ENCODE data around the gene METTL15.
"Not testable (repeated sequence)": the region's sequence is repeated elsewhere in the genome, so short reads cannot be mapped to it uniquely, and the experiment has no call there.

METTL15 gene, protein sequence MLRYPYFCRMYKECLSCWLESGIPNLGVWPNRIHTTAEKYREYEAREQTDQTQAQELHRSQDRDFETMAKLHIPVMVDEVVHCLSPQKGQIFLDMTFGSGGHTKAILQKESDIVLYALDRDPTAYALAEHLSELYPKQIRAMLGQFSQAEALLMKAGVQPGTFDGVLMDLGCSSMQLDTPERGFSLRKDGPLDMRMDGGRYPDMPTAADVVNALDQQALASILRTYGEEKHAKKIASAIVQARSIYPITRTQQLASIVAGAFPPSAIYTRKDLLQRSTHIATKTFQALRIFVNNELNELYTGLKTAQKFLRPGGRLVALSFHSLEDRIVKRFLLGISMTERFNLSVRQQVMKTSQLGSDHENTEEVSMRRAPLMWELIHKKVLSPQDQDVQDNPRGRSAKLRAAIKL

DNA sequence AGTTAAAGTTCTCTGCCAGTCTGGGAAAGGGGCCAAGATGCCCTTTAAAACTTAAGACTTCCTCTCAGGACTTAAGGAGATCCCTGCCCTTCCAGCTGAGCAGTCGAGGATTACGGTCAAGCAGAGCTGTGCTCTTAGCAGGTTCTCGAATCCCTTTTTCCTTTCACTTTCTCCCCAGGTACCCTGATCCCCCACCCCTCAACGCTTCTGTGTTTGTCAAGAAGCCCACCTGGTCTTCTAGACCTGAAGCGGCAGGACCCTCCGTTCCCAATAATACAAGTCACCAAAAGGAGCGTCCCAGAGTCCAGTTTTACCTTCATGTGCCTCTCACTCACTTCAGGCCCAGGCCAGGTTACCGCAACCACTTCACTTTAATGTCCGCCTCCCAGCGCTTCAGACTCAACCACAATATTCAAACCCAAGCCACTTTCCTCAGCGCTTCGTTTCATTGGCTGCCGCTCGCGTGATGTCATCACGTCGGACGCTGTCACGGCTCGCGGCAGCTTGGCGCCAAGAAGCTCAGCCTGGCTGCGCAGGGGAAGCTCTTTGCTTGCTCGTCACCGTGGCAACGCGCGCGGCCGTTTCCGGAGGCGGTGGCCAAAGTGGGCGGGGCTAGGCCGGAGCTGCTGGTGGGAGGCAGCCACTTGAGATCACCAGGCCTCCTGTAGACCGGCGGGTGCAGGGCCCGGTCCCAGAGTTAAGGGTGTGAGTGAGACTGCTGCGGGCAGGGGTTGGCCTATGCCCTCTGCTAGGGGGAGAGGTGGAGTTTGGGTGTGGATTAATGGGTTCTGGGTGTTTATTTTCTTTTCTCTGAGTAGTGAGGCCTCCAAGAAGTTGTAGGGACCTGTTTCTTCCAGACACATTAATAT is at the start of gene METTL15, which contains the start of gene KIF18A:
TSS of gene METTL15 (plus strand) at position 639 of the 869 bp plus-strand sequence. CDS start 4,947 bp downstream, outside the sequence.
TSS of gene KIF18A (minus strand) at position 407 of the 869 bp plus-strand sequence. CDS start 10,209 bp downstream, outside the sequence.
- H3K4me1 Mint-ChIP-seq = peaks cover 41% of the 10 kb centered on the region
- peak within 1 kb of the TSS; percentile 93 for H3K4me3 Mint-ChIP-seq

GRCh38 chr11:28071305-28071704 is 36.9 kb upstream of the METTL15 start:
- Mint-ChIP-seq H3K27me3 (no peaks in the 10 kb centered on the region), H3K4me3 (no peak overlapping the region), H3K9me3 (no peaks in the 10 kb centered on the region), H3K4me1 (no peaks in the 10 kb centered on the region), H3K36me3 (no peaks in the 10 kb centered on the region), H3K27ac (no peak overlapping the region)
- ATAC-seq = no peak

More for the DNA sequence above, at the start of gene METTL15, which contains the start of gene KIF18A:
- H3K9me3 Mint-ChIP-seq = no peaks in the 10 kb centered on the region
- no peaks in the 10 kb centered on the region for H3K27me3 Mint-ChIP-seq
- H3K36me3 Mint-ChIP-seq = no peaks in the 10 kb centered on the region
- H3K27ac Mint-ChIP-seq = peak within 1 kb of the TSS; percentile 82
- peak; percentile 99 for ATAC-seq

GRCh38 chr11:28072321-28072720 is 35.9 kb upstream of the METTL15 start:
- H3K4me3 Mint-ChIP-seq = no peak overlapping the region
- H3K27me3 Mint-ChIP-seq = no peaks in the 10 kb centered on the region
- no peaks in the 10 kb centered on the region for H3K36me3 Mint-ChIP-seq
- H3K4me1 Mint-ChIP-seq = no peaks in the 10 kb centered on the region
- H3K9me3 Mint-ChIP-seq = no peaks in the 10 kb centered on the region
- H3K27ac Mint-ChIP-seq = no peak overlapping the region
- no peak for ATAC-seq

DNA sequence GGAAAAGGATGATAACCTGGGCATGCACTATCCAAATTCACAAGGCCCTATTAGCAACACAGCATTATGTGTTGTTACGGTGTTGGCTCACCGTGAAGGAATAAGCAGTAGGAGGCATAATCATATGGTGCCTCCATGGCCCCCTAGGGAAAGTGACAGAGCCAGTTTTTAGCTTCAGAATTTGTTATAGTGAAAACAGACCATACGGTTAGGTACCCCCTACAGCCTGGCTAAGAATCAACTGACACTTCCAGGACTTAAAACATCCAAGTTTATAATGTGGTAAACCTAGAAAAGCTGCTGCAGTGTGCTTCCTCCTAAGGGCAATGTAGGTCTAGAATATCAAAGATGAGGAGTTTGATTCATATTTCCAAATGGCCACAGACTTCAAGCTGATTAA is 30.7 kb upstream of the METTL15 start:
- Mint-ChIP-seq H3K27ac (no peak overlapping the region), H3K4me1 (no peaks in the 10 kb centered on the region), H3K9me3 (no peaks in the 10 kb centered on the region), H3K36me3 (peaks cover 6% of the 10 kb centered on the region), H3K4me3 (no peak overlapping the region), H3K27me3 (no peaks in the 10 kb centered on the region)
- no peak for ATAC-seq

GRCh38 chr11:28083118-28083517 is 25.1 kb upstream of the METTL15 start:
- H3K27ac Mint-ChIP-seq = no peak overlapping the region
- no peak for ATAC-seq
- no peaks in the 10 kb centered on the region for H3K27me3 Mint-ChIP-seq
- no peak overlapping the region for H3K4me3 Mint-ChIP-seq
- no peaks in the 10 kb centered on the region for H3K9me3 Mint-ChIP-seq
- H3K36me3 Mint-ChIP-seq = peaks cover 19% of the 10 kb centered on the region
- no peaks in the 10 kb centered on the region for H3K4me1 Mint-ChIP-seq

- Mint-ChIP-seq H3K9me3 (no peaks in the 10 kb centered on the region), H3K27me3 (no peaks in the 10 kb centered on the region), H3K4me3 (no peak overlapping the region), H3K27ac (no peak overlapping the region), H3K4me1 (no peaks in the 10 kb centered on the region), H3K36me3 (peaks cover 16% of the 10 kb centered on the region)
- ATAC-seq = no peak
Measured at GRCh38 chr11:28086569-28086968, 21.6 kb upstream of the METTL15 start.

DNA sequence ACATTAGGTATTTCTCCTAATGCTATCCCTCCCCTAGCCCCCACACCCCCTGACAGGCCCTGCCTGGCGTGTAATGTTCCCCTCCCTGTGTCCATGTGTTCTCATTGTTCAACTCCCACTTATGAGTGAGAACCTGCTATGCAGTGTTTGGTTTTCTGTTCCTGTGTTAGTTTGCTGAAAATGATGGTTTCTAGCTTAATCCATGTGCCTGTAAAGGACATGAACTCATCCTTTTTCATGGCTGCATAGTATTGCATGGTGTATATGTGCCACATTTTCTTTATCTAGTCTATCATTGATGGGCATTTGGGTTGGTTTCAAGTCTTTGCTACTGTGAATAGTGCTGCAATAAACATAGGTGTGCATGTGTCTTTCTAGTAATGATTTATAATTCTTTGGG is 21.0 kb upstream of the METTL15 start:
- not testable (repeated sequence) for H3K9me3 Mint-ChIP-seq, H3K27ac Mint-ChIP-seq, H3K4me1 Mint-ChIP-seq, ATAC-seq, H3K27me3 Mint-ChIP-seq, H3K4me3 Mint-ChIP-seq
- peaks cover 13% of the 10 kb centered on the region for H3K36me3 Mint-ChIP-seq

- H3K27ac Mint-ChIP-seq, H3K4me1 Mint-ChIP-seq, ATAC-seq, H3K9me3 Mint-ChIP-seq, H3K27me3 Mint-ChIP-seq, H3K4me3 Mint-ChIP-seq: not testable (repeated sequence)
- H3K36me3 Mint-ChIP-seq = peaks cover 13% of the 10 kb centered on the region
Measured at GRCh38 chr11:28087693-28088092, 20.5 kb upstream of the METTL15 start.

DNA sequence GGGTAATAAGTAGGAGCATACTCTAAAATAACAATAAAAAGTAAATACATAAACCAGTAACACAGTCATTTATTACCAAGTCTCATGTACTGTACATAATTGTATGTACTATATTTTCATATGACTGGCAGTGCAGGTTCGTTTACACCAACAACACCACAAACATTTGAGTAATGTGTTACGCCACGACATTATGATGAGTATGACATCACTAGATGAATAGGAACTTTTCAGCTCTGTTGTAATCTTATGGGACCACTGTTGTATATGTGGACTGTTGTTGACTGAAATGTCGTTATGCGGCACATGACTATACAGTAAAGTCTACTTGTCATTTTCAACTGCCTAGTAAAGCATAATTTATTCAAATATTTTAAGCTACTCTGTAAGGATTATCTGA is 18.8 kb upstream of the METTL15 start:
- H3K9me3 Mint-ChIP-seq = no peaks in the 10 kb centered on the region
- H3K36me3 Mint-ChIP-seq = peaks cover 13% of the 10 kb centered on the region
- H3K27me3 Mint-ChIP-seq = no peaks in the 10 kb centered on the region
- H3K4me1 Mint-ChIP-seq = no peaks in the 10 kb centered on the region
- H3K4me3 Mint-ChIP-seq = no peak overlapping the region
- ATAC-seq = no peak
- no peak overlapping the region for H3K27ac Mint-ChIP-seq

GRCh38 chr11:28090052-28090749 is 18.0 kb upstream of the METTL15 start:
- Mint-ChIP-seq H3K4me3 (no peak overlapping the region), H3K27ac (no peak overlapping the region), H3K27me3 (no peaks in the 10 kb centered on the region), H3K36me3 (peaks cover 13% of the 10 kb centered on the region), H3K9me3 (no peaks in the 10 kb centered on the region), H3K4me1 (no peaks in the 10 kb centered on the region)
- no peak for ATAC-seq

- H3K4me1 Mint-ChIP-seq = no peaks in the 10 kb centered on the region
- no peak overlapping the region for H3K4me3 Mint-ChIP-seq
- no peak overlapping the region for H3K27ac Mint-ChIP-seq
- no peaks in the 10 kb centered on the region for H3K27me3 Mint-ChIP-seq
- no peaks in the 10 kb centered on the region for H3K9me3 Mint-ChIP-seq
- H3K36me3 Mint-ChIP-seq = no peaks in the 10 kb centered on the region
- no peak for ATAC-seq
Measured at GRCh38 chr11:28092786-28093185, 15.4 kb upstream of the METTL15 start.

DNA sequence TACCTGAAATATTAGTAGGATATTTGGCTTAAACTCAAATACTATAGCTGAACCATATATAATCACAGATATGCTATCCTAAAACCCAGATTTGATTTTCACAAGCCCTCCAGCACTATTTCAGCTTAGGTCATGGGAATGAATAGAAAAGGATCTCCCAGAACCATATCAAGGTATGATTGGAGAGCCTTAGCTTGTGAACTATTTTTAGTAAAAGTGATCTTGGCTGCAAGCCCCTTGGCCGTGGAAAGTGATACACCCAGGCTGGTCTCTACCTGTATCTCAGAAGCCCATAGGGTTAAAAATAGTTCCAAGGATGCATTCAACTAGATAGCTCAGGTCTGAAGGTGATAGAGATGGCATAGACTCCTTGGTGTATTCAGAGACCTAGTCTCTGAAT is 9.9 kb upstream of the METTL15 start:
- Mint-ChIP-seq H3K4me1 (no peaks in the 10 kb centered on the region), H3K27ac (no peak overlapping the region), H3K36me3 (no peaks in the 10 kb centered on the region), H3K9me3 (no peaks in the 10 kb centered on the region), H3K4me3 (no peak overlapping the region), H3K27me3 (no peaks in the 10 kb centered on the region)
- no peak for ATAC-seq

- Mint-ChIP-seq H3K9me3 (no peaks in the 10 kb centered on the region), H3K27ac (no peak overlapping the region), H3K4me1 (no peaks in the 10 kb centered on the region), H3K4me3 (no peak overlapping the region), H3K27me3 (no peaks in the 10 kb centered on the region), H3K36me3 (no peaks in the 10 kb centered on the region)
- ATAC-seq = no peak
Measured at GRCh38 chr11:28099715-28100114, 8.5 kb upstream of the METTL15 start.

- ATAC-seq = no peak
- no peaks in the 10 kb centered on the region for H3K4me1 Mint-ChIP-seq
- no peak overlapping the region for H3K27ac Mint-ChIP-seq
- H3K9me3 Mint-ChIP-seq = no peaks in the 10 kb centered on the region
- H3K36me3 Mint-ChIP-seq = no peaks in the 10 kb centered on the region
- no peak overlapping the region for H3K4me3 Mint-ChIP-seq
- H3K27me3 Mint-ChIP-seq = no peaks in the 10 kb centered on the region
Measured at GRCh38 chr11:28100665-28101064, 7.5 kb upstream of the METTL15 start.

DNA sequence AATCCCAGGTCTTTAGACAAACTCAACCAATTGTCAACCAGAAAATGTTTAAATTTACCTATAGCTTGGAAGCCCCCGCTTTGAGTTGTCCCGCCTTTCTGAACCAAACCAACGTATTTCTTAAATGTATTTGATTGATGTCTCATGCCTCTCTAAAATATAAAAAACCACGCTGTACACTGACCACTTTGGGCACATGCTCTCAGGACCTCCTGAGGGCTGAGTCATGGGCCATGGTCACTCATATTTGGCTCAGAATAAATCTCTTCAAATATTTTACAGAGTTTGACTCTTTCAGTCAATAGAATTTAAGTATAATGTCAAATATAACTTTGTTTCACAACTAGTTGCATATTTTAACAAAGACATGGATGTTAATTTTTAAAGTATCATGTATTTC is 5.9 kb upstream of the METTL15 start:
- H3K9me3 Mint-ChIP-seq, H3K4me1 Mint-ChIP-seq, H3K4me3 Mint-ChIP-seq, H3K27ac Mint-ChIP-seq, H3K36me3 Mint-ChIP-seq, H3K27me3 Mint-ChIP-seq, ATAC-seq: not testable (repeated sequence)
